Ishikawa (cell line): Measurements from ENCODE around the gene IFNGR1.

Source experiments
- CEBPB ChIP-seq: IDR thresholded peaks from 2 replicates; pipeline ENCODE4 v1.6.1; 2012
- CREB1 ChIP-seq: IDR thresholded peaks from 2 replicates; pipeline ENCODE4 v1.6.1; 2012; ENCODE audit warnings: low read depth
- EGR1 ChIP-seq: IDR thresholded peaks from 2 replicates; pipeline ENCODE4 v1.6.1; 2012
- EP300 ChIP-seq: IDR thresholded peaks from 2 replicates; pipeline ENCODE4 v1.6.1; 2012; ENCODE audit warnings: borderline replicate concordance
- FOXM1 ChIP-seq: IDR thresholded peaks from 2 replicates; pipeline ENCODE4 v1.6.1; 2012; ENCODE audit warnings: low read depth, borderline replicate concordance
- NFIC ChIP-seq: IDR thresholded peaks from 2 replicates; pipeline ENCODE4 v1.6.1; 2012
- RAD21 ChIP-seq: IDR thresholded peaks from 2 replicates; pipeline ENCODE4 v1.6.1; 2012; ENCODE audit warnings: low read depth
- TAF1 ChIP-seq: IDR thresholded peaks from 2 replicates; pipeline ENCODE4 v1.6.1; 2012; ENCODE audit warnings: low read depth, mild to moderate bottlenecking
- TCF12 ChIP-seq: IDR thresholded peaks from 2 replicates; pipeline ENCODE4 v1.6.1; 2012; ENCODE audit warnings: low read depth
- TEAD4 ChIP-seq: IDR thresholded peaks from 2 replicates; pipeline ENCODE4 v1.6.1; 2012
- YY1 ChIP-seq: IDR thresholded peaks from 2 replicates; pipeline ENCODE4 v1.6.1; 2012; ENCODE audit warnings: low read depth
- ZBTB7A ChIP-seq: IDR thresholded peaks from 2 replicates; pipeline ENCODE4 v1.6.1; 2012; ENCODE audit warnings: low read depth
- TF ChIP-seq, protein P1 (sequence below): IDR thresholded peaks from 2 replicates; pipeline ENCODE4 v1.6.1; 2012
- TF ChIP-seq, protein P2 (sequence below): IDR thresholded peaks from 2 replicates; pipeline ENCODE4 v1.6.1; 2012
- TF ChIP-seq, protein P3 (sequence below): IDR thresholded peaks from 2 replicates; pipeline ENCODE4 v1.6.1; 2012; ENCODE audit warnings: low read depth, mild to moderate bottlenecking

The IFNGR1 gene

DNA sequence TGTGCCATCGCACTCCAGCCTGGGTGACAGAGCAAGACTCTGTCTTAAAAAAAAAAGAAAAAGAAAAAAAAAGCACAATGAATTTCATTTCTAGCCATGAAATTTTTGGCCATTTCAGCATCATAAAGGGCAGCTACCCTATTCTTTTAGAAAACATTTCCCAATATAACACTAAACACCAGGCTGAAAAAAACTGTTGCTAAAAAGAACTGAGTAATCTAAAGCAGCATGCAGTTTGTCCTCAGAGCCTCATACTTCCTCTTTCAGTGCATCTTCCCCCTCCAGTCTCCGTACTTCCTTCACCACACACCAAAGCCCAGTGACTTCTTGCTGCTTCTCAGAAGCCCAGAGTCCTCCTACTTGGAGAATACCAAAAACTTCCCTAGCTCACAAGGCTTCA is 5.6 kb upstream of the IFNGR1 start:
- no peak for TF ChIP-seq YY1
- TF ChIP-seq, protein P1, sequence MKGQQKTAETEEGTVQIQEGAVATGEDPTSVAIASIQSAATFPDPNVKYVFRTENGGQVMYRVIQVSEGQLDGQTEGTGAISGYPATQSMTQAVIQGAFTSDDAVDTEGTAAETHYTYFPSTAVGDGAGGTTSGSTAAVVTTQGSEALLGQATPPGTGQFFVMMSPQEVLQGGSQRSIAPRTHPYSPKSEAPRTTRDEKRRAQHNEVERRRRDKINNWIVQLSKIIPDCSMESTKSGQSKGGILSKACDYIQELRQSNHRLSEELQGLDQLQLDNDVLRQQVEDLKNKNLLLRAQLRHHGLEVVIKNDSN = no peak
- TF ChIP-seq TEAD4 = no peak
- TF ChIP-seq, protein P2, sequence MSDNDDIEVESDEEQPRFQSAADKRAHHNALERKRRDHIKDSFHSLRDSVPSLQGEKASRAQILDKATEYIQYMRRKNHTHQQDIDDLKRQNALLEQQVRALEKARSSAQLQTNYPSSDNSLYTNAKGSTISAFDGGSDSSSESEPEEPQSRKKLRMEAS = no peak
- TF ChIP-seq CREB1 = no peak
- no peak for TF ChIP-seq EGR1
- TF ChIP-seq RAD21 = no peak
- no peak for TF ChIP-seq ZBTB7A
- no peak for TF ChIP-seq CEBPB
- no peak for TF ChIP-seq TAF1
- no peak for TF ChIP-seq NFIC
- no peak for TF ChIP-seq EP300
- TF ChIP-seq FOXM1 = no peak
- no peak for TF ChIP-seq TCF12
- TF ChIP-seq, protein P3, sequence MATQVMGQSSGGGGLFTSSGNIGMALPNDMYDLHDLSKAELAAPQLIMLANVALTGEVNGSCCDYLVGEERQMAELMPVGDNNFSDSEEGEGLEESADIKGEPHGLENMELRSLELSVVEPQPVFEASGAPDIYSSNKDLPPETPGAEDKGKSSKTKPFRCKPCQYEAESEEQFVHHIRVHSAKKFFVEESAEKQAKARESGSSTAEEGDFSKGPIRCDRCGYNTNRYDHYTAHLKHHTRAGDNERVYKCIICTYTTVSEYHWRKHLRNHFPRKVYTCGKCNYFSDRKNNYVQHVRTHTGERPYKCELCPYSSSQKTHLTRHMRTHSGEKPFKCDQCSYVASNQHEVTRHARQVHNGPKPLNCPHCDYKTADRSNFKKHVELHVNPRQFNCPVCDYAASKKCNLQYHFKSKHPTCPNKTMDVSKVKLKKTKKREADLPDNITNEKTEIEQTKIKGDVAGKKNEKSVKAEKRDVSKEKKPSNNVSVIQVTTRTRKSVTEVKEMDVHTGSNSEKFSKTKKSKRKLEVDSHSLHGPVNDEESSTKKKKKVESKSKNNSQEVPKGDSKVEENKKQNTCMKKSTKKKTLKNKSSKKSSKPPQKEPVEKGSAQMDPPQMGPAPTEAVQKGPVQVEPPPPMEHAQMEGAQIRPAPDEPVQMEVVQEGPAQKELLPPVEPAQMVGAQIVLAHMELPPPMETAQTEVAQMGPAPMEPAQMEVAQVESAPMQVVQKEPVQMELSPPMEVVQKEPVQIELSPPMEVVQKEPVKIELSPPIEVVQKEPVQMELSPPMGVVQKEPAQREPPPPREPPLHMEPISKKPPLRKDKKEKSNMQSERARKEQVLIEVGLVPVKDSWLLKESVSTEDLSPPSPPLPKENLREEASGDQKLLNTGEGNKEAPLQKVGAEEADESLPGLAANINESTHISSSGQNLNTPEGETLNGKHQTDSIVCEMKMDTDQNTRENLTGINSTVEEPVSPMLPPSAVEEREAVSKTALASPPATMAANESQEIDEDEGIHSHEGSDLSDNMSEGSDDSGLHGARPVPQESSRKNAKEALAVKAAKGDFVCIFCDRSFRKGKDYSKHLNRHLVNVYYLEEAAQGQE = no peak

GRCh38 chr6:137223370-137224131 is 4.4 kb upstream of the IFNGR1 start:
- TF ChIP-seq, protein P2 = no peak
- TF ChIP-seq TEAD4 = no peak
- TF ChIP-seq, protein P3 = no peak
- no peak for TF ChIP-seq FOXM1
- TF ChIP-seq TCF12 = no peak
- TF ChIP-seq CEBPB = no peak

DNA sequence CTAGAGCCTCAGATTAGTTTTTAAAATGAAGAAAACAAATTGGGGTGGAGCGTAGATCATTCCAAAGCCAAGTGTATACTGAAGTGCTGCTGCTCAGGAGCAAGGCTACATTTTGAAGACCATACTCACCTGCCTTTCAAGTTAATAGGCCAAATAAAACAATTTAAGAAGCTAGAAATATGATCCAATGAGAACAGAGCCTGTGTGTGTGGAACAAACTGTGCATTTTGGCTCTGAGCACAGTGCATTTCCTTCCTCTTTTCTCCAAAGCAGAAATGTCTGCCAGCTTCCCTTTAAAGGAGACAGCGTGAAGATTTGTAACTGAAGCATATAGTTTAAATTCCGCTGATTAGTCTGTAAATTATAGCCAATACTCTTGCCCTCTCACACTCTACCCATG is 3.2 kb upstream of the IFNGR1 start:
- no peak for TF ChIP-seq ZBTB7A
- TF ChIP-seq RAD21 = no peak
- no peak for TF ChIP-seq TAF1
- no peak for TF ChIP-seq YY1
- no peak for TF ChIP-seq NFIC

DNA sequence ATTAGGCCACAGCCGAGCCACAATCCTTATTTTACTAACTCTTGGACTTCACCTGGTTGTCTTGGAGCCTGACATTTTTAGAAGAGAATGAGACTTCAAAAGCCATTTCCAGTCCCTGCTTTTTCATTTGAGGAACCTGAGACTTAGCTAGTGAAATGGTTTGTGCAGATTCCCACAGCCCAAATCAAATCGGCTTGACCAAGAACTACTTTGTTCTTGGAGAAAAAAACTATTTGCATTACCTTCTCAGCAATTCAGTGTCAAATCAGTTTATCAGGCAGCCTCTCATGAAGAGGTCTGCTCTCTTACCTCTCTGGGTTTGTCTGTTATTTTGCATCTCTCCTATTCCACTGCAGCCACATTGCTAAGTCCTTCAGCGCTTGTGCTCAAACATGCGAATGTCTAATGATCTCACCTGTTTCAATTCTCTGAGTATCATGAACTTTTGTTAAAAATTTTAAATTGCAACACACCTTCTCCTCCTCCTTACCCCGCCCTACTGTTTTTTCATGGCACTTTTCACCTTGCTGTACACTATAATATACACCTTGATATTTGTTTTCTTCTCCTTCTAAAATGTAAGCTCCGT is 573 bp upstream of the IFNGR1 start:
- TF ChIP-seq NFIC = no peak
- TF ChIP-seq, protein P2 = no peak
- TF ChIP-seq TAF1 = no peak
- TF ChIP-seq TEAD4 = no peak

DNA sequence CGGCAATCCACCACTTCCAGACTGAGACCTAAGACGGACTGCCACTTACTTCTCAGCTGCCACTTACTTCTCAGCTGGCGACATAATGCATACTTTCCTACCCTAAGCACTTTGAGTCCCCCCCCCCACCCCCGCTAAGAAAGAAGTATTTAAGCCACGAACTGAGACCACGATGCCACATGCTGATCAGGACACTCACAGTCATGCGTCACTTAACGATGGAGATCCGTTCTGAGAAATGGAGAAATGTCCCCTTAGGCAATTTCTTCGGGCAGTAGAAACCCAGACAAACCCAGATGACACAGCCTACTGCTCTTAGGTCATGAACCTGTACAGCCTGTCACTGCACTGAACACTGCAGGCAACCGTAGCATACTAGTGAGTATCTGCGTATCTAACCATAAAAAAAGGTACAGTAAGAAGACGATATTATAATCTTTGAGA is 690 bp downstream of the IFNGR1 start:
- no peak for TF ChIP-seq YY1
- TF ChIP-seq, protein P2 = no peak
- no peak for TF ChIP-seq CEBPB
- no peak for TF ChIP-seq FOXM1
- no peak for TF ChIP-seq RAD21
- no peak for TF ChIP-seq TAF1
- TF ChIP-seq, protein P1 = no peak
- TF ChIP-seq ZBTB7A = no peak
- TF ChIP-seq TCF12 = no peak
- TF ChIP-seq EGR1 = no peak
- TF ChIP-seq, protein P3 = no peak
- no peak for TF ChIP-seq EP300
- TF ChIP-seq NFIC = no peak
- no peak for TF ChIP-seq CREB1
- no peak for TF ChIP-seq TEAD4
